Jurkat, Clone E6-1 (cell line): ENCODE measurements around the gene MCC.

Experiments used
- DNase-seq: peaks from one replicate; pipeline ENCODE4 v3.0.0-alpha.2; 2011; ENCODE audit warnings: low read depth, low spot score
- H3K4me3 ChIP-seq: 2 replicates; pipeline ENCODE4 v1.5.1; 2011; ENCODE audit warnings: mild to moderate bottlenecking, low read length, control low read depth, moderate library complexity

Gene MCC

DNA sequence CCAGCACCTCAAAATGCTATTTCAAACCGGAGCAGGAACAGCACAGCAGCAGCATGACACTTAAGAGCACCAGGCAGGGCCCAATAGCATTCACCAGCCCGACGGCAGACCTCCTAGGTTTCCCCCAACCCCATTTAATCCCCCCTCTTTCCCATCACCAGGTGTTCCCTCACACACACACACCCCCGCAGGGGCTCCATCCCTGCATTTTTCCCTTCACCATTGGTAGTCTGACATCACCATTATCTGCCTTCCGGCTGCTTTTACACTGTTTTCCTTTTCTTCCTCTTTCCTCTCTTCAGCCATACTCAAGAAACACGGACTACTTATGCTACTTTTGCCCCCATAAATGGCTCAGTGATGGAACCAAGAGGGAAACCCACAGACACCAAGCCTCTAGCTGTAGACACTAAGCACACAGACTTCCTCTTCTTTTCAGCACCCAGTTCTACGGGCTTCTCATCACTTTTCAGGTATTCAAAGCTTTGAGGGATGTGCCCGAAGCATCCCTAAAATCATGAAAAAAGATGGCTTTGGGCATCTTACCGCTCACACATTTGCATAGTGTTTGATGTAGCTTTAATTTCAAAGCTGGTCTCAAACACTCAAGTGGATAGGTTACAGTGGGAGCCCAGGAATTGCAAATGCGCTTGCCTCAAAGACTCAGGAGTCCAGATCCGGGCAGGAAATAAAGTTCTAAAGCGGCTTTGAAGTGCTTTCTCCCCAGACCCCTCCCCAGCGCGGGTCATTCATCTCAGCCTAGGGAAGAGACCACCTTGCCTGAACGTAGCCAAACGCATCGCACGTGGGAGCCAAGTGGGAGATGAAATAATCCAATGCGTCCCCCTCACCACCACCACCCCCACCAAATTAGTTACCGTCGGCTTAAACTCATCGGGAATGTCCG lies 194.9 kb downstream of the MCC start:
- no peak overlapping the region for H3K4me3 ChIP-seq
- no peak for DNase-seq

DNA sequence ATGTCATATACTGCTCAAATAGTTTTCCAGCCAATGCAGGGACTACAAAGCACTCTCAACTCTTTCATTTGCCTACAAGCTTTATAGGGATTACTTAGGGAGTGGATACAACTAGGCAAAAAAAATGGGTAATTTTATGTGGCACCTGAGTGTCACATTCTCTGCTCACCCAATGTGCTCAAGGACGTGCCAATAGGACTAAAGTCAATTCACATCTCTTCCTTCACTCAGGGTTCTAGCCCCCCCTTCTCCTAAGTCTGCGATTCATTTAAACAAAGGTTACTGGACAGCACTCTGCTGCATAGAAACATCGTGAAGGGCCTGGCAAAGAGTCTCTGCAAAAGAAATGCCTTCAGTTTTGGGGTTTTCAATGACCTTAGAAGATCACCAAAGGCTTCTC lies 195.8 kb downstream of the MCC start:
- no peak for DNase-seq
- no peak overlapping the region for H3K4me3 ChIP-seq

DNA sequence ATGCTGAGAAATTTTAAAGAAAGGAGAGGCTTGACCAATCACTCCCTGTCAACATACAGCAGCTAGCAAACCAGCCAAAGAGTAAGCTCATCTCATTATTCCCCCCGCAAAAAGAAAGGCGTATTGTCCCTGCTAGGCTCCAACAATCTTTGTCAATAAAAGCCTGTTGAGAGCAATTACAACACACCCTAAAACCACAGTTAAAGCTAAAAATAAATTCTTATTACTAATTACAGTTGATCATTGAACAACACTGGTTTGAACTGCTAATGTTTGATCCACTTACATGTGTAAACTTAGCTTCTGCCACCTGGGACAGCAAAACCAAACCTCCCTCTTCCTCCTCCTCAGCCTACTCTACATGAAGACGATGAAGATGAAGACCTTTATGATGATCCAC lies 204.7 kb downstream of the MCC start:
- no peak for DNase-seq
- no peak overlapping the region for H3K4me3 ChIP-seq

DNA sequence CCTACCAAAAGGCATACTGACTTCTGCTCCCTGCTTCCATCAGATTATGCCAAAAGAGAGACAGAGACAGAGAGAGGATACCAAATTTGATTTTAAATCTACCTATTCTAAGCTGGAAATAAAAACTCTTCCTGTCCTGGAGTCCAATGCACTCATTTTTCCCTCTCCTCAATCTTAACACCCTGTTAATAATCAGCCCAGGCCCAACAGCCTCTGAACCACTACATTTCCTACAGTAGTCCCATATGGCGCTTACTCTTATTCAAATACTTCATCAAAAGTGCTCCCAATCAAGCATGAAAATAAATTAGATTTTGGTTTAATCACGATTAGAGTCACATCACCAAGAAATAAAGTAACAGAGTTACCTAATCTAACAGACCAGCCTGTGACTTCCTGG lies 205.8 kb downstream of the MCC start:
- no peak for DNase-seq
- H3K4me3 ChIP-seq, result no peak overlapping the region

DNA sequence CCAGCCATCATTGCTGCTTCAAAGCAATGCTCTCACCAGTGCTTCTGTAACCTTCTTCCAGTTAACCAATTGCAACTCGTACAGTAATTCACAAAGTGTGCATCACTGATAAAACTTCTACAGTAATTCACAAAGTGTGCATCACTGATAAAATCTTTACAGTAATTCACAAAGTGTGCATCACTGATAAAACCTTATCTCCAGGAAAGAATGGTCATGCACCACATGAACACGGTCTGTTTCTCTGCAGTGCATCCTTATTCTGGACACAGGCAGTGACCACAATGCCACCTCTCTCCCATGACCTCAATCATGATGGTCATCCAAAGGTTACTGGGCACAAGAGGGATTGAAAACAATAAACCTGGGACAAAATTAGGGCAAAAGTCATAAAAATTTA lies 207.1 kb downstream of the MCC start:
- DNase-seq, result no peak
- H3K4me3 ChIP-seq, result no peak overlapping the region

DNA sequence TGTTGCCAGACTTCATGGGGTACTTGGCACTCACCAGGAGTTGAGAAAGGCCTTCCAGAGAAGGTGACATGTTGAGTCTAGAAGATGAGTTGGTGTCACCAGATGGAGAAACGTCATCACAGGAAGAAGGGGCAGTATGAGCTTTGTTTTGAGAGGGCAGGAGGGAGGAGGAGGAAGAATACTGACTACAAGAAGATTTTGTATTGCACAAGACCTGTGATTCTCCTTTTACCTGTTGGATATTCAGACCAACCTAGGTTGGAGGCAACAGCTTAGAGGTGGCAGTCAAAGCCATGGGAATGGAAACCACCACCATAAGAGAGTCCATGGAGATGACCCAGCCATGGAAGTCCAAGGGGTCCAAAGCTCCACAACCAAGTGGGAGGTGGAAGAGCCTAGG lies 207.7 kb downstream of the MCC start:
- H3K4me3 ChIP-seq, result no peak overlapping the region

DNA sequence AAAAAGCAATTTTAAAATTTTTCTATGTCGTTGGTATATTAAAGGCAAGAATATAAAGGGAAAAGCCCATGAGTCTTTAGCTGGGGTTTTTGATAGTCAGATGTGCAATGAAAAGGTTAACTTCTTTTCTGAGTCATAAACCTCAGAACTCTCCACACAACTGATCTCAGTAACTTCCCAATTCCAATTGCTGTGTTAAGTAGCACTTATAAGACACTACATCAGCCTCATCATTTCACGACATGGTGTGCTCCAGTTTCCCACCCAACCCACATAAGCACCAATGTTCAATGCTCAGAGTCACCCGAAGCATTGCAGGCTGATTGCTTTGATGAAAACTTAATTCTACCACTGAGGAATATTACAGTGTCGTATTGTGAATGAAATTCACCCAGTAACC lies 209.3 kb downstream of the MCC start:
- no peak overlapping the region for H3K4me3 ChIP-seq
- no peak for DNase-seq

More for the DNA sequence above, 207.7 kb downstream of the MCC start:
- no peak for DNase-seq

DNA sequence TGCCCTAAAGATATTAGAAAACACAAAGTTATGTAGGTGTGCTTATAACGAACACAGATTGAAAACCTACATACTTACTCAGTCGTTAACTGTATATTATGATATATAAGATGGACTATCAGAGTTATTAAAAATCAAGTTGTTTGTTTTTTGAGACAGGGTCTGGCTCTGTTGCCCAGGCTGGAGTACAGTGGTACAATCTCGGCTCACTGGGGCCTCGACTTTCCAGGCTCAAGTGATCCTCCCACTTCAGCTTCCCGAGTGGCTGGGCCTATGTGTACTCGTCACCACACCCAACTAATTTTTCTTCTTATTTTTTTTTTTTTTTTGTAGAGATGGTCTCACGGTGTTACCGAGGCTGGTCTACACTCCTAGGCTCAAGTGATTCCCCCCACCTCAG lies 211.8 kb downstream of the MCC start:
- H3K4me3 ChIP-seq, result no peak overlapping the region
- no peak for DNase-seq

DNA sequence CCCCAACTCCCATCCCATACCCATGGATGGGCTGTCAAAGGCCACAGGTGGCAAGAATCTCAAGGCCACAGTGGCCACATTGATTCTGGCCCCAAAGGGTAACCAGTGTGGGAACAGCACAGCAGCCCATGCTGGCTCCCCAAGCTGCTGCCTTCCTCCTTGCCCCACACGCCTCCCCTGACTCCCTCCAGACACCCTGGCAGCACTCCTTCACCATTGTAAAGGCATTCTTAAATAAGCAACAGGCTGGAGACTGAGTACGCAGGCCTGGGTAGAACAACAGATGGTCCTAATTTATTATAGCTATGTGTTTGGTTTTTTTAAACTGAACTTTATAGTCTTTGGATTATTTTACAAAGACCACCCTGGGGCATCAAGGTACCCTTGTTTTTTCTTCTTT lies 212.3 kb downstream of the MCC start:
- no peak overlapping the region for H3K4me3 ChIP-seq
- DNase-seq, result no peak

DNA sequence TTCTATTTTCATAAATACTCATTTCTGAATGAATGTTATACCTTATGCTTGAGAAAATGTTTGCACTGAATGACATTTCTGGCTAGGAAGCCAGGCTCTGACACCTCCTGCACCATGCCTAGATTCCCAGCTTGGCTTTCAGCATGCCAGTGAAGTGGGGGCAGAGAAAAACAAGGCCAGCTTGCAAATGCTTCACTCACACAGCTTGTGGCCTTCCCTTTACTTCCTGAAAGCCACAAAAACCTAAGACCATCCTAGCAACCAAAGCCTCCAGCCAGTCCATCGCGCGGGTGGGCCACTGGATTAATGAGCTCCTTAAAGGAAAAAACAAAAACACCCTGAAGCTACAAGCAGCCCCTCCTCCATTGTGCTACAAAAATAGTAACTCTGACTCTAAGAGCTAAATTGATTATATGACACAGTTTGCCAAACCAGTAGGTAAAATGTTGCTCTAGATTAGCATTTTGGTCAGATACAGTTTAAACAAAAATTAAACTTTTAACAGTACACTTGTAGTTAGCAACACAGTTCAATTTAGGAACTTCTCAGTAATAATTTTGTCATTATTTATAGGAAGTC lies 213.3 kb downstream of the MCC start:
- no peak overlapping the region for H3K4me3 ChIP-seq
- DNase-seq, result no peak

DNA sequence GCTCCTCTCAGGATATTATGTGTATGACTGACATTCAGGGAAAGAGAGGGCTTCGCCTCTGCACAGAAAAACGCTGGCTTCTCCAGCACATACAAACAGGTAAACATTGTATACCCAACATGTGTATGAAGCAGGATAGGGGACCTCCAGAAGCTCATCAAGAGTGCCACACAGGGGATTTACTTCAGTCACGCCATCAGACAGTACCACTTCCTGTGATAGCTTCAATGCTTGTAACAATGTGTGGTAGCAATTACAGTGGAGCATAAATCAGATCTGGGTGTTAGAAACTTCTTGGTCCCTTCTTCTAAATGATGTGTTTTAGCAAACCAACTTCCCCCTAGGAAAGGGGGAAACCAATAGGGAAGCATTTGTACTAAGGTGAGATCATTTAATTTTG lies 214.3 kb downstream of the MCC start:
- DNase-seq, result peak; percentile 44
- H3K4me3 ChIP-seq, result no peak overlapping the region

DNA sequence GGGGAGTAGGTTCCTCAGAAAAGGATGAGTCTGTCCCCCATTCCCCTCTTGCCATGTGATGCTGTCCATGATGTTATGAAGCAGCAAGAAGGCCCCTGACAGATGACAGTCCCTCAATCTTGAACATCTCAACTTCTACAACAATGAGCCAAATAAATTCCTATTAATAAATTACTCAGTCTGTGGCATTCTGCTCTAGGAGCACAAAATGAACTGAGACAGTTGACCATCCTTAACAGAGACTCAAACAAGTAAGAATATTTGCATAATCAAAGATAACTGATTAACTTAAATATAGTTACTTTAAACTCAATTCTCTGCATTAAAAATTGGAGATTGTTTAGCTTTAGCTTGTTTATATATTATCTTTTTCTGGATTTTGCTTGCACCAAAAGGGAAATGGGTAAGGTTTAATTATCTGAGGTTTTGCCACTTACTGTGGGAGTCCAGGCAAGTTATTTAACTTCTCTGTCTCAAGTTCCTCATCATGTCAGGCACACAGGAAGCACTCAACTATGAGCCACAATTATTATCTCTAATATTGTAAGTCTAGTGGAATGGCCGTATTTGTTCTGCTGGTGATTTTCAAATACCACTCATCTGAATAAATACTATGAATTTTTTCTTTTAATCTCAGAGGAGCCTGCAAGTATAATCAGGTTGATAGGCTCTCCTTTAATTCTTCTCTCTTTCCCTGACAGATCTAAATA lies 216.4 kb downstream of the MCC start:
- H3K4me3 ChIP-seq, result no peak overlapping the region
- DNase-seq, result no peak

DNA sequence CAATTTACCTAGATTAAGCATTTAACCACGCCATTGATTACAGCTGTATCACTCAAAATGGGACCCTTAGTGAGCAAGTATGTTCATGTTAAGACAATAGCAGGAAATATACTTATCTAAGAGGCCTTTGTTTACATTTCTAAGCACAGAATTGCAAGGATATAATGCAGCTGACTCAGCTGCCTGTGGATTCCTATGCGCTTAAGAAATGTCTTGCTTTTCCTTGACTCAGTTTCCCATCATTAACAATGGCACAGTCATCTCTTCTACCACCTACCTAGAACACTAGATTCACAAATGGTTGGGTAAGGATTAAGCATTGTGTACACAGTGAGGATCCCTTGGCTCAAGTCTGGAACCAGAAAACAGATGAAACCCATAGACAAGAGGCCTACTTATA lies 217.2 kb downstream of the MCC start:
- no peak for DNase-seq
- no peak overlapping the region for H3K4me3 ChIP-seq

DNA sequence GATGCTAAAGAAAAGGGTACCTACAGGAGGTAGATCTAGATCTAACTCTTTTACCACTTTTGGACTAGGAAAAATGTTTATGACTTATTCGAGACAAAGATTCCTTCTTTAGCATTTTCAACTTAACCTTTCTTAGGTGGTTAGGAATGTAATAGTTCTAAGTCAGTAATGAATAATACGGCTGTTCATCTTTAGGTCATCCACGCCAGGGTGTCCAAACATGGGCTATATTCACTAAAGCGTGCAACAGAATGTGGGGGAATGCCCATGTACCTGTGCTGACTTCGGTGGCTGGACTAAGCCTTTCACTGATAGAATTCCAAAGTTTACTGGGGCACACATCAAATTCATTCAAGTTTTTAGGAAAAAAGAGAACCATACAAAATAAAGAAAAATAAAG lies 218.2 kb downstream of the MCC start:
- no peak for DNase-seq

DNA sequence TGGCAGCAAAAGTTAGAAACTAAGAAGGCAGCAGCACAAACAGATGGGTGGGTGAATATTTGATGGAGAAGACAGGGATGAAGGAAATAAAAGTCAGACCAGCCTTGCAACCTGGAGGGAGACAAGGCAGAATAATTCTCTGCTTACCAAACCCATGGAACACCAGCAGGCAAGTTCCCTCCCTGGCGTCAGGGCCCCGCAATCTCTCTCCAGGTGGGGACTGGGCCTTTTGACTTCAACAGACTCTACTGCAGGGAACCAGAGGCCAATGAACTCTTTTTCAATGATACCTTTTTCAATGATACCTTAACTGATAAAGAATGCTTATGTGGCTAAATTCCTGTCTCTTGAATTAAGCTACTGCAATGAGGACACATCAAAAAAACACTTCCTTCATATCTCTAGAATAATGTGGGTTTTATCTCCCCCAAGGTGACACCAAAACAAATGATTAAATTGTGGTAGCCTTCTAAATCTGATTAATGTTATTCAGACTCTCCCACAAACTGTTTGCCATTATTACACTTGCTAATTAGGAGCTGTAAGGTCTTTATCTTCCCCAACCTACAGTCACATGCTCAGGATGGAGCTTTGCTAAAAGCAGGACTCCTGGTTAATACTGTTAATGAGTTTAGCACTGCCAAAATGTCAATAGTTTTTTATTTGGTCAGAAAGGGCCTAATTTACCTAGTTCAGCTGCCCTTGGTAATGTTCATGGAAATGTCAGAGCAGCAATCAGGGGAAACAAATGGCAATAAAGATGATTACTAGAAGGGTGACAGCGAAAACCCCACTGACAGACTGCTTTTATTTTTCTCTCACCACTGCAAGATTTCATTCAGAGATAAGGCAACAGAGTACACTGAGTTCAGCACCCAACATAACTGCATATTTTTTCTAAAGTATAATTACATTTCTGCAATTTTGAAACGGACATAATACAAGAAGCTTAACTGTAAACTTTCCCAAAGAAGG lies 218.9 kb downstream of the MCC start:
- H3K4me3 ChIP-seq, result no peak overlapping the region
- no peak for DNase-seq

More for the DNA sequence above, 218.2 kb downstream of the MCC start:
- H3K4me3 ChIP-seq, result no peak overlapping the region

DNA sequence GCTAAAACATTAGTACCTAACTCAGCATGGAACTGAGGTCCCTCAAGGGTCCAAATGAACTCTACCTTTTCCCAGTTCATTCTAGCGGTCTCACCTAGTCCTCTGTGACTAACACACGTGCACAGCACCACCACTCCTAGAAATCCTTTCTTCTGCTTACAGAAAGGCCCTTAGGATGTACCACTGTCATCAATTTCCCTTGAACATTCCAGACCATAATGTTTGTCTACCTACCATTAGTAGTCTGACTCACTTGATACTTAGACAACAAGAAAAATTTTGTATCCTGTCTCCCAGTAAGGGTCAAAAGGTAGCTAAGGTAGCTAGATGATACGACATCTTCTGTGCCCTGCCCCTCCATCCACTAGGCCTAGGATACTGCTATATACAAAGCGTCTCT lies 220.0 kb downstream of the MCC start:
- no peak for DNase-seq
- H3K4me3 ChIP-seq, result no peak overlapping the region

DNA sequence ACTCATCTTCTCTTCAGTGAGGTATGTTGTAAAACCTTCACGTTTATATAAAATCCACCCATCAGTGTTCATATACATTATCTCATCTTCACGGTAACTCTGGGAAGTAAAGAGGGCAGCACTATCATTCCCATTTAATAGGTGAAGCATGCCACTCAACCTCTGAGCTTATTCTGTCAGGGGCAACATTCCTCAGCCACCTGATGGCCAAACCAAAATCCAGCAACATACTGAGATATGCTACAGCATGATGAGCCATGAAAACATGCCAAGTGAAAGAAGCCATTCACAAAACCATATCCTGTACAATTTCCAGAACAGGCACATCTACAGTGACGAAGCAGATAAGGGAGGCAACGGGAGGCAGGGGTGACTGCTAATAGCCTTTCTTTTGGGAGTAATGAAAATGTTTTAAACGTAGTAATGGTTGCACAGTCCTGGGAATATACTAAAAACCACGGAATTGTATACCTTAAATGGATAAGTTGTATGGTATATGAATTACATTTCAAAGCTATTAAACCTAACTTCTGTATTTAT lies 220.8 kb downstream of the MCC start:
- DNase-seq, result no peak
- no peak overlapping the region for H3K4me3 ChIP-seq

DNA sequence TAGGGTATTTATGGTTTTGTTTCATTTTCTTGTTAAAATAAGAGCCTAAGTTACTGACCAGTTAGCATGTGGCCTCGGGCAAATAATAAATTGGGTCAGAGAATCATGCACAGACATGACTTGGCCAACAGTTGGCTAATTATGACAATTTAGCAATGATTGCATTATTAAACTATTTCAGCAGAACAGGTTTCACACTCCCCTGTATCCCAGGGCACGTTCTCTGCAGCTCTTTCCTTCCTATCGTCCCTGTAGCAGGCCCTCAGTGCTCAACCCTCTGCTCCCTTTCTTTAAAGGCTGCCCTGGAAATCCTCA lies 221.4 kb downstream of the MCC start:
- no peak overlapping the region for H3K4me3 ChIP-seq
- no peak for DNase-seq

DNA sequence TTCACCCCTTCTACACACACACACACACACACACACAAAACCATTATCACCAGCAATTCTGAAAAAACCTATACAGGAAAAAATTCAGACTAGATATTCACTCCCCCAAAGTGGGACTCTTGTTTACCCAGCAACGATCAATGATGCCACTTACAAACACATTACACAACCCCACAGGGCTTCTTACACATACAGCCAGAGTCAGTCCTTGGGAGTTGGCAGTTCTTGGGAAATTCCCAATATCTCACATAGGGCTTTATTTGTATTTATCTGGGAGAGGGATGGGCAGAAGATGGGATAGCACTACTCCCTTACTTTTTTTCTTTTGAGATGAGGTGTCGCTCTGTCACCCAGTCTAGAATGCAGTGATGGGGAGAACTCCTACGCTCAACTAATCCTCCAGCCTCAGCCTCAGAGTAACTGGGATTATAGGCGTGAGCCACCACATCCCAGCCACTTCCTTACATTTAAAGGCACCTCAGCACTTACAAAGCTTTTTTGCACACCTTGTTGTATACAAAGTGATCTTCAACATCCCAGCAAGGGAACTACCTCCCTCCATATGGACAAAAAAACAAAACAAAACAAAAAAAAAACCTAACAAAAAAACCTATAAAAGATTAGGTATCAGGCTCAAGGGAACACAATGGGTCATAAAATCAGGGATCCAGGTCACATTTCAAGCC lies 221.9 kb downstream of the MCC start:
- DNase-seq, result no peak
- H3K4me3 ChIP-seq, result no peak overlapping the region
